ENCODE measurements around the gene RAPGEF1. TPM values are rescaled to one million over a fixed set of nuclear protein-coding genes. Genes with fewer than 3 reads are reported as not detected.

Gene RAPGEF1
- total and polyA plus RNA-seq, 2 donors (not counting 3 experiments of a cell fraction or from before 2014, with no cell fraction given), result 50.0 to 124 TPM

DNA sequence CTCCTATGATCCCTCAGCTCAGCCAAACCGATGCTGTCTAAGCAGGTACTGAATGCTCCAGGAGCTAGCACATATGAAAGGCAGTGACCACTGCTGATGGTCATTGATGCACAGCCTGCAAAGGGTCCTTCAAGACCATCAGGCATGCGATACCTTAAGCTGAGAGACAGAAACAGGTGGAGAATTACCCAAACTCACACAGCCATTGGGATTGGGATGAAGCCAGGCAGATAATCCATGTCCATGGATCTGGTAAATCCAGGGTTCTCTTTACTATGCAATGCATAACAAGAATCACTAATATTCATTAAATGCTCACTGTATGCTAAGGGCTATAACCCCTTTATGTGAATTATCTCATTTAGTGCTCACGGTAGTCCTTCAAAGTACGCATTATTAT lies 36.2 kb downstream of the RAPGEF1 start:
- POLR2A ChIA-PET, result no interaction called here
- Histone ChIP-seq H3K79me2 (ENCODE audit: control insufficient read depth, insufficient read depth, low read length) (peaks cover 93% of the 10 kb centered on the region), H3K27ac (ENCODE audit: insufficient read depth, low read depth, low read length) (no peak overlapping the region), H3K9me1 (replicated peaks; ENCODE audit: control insufficient read depth, extremely low read depth, insufficient read depth, low read length) (peaks cover 3% of the 10 kb centered on the region), H3K4me2 (ENCODE audit: insufficient read depth, low read length) (no peak overlapping the region), H3K9me3 (replicated peaks; ENCODE audit: control insufficient read depth, insufficient read depth, low read length) (no peaks in the 10 kb centered on the region), H3K27me3 (ENCODE audit: control insufficient read depth in 2 of 2, insufficient read depth in 2 of 2, low read length in 2 of 2) (no peaks in the 10 kb centered on the region), H4K20me1 (replicated peaks; ENCODE audit: control insufficient read depth, extremely low read depth, insufficient read depth, low read length) (no peaks in the 10 kb centered on the region), H3K4me3 (replicated peaks in 1 of 3; ENCODE audit: insufficient read depth in 1 of 3, low read depth in 1 of 3, low read length in 3 of 3) (no peak overlapping the region), H3K9ac (replicated peaks; ENCODE audit: extremely low read depth, insufficient read depth, low read length) (no peak overlapping the region), H3K36me3 (ENCODE audit: control insufficient read depth in 2 of 2, extremely low read depth in 1 of 2, insufficient read depth in 2 of 2, low read length in 2 of 2) (peaks cover 0 to 2% of the 10 kb centered on the region in 2 experiments), H2AFZ (ENCODE audit: low read depth, low read length) (no peak overlapping the region), H3K4me1 (ENCODE audit: control insufficient read depth, extremely low read depth, insufficient read depth, low read length) (peaks cover 29% of the 10 kb centered on the region)
- FAIRE-seq (no peak), DNase-seq (ENCODE audit: low read depth, low spot score) (no peak)
- intact Hi-C loops (cut with micrococcal nuclease), result no loop called here
- CTCF ChIA-PET, result no interaction called here
- dilution Hi-C loops (cut with MboI; ENCODE audit: extremely low pct_ligation_motif_present, low sequenced_read_pairs), result no loop called here
- no TSS peak for BruUV-seq (replicated peaks)
- no peak for TF ChIP-seq POLR2A (IDR thresholded peaks at IDR 0.05; ENCODE audit: low read depth, low read length)
- TF ChIP-seq JUN (IDR thresholded peaks at IDR 0.05; ENCODE audit: borderline replicate concordance, insufficient read depth, insufficient read length, low read depth), result no peak
- TF ChIP-seq, protein P1, sequence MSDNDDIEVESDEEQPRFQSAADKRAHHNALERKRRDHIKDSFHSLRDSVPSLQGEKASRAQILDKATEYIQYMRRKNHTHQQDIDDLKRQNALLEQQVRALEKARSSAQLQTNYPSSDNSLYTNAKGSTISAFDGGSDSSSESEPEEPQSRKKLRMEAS (IDR thresholded peaks at IDR 0.05; ENCODE audit: insufficient read depth, insufficient read length), result no peak

DNA sequence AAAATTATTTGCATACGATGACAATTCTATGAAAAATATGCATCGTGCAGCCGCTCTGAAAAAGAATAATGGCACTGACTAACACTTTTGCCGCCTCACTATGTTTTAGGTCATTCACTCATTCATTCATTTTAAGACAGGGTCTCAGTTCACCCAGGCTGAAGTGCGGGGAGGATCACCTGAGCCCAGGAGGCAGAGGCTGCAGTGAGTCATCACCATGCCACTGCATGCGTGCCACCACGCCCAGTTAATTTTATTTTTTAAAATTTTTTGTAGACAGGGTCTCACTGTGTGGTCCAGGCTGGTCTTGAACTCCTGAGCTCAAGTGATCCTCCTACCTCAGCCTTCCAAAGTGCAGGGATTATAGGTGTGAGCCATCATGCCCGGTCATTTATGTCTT lies 37.0 kb downstream of the RAPGEF1 start:
- intact Hi-C loops (cut with micrococcal nuclease), result no loop called here
- H3K79me2 ChIP-seq (ENCODE audit: control insufficient read depth, insufficient read depth, low read length), result peaks cover 95% of the 10 kb centered on the region
- no peaks in the 10 kb centered on the region for H3K9me3 ChIP-seq (replicated peaks; ENCODE audit: control insufficient read depth, insufficient read depth, low read length)
- no peaks in the 10 kb centered on the region for H4K20me1 ChIP-seq (replicated peaks; ENCODE audit: control insufficient read depth, extremely low read depth, insufficient read depth, low read length)
- ChIA-PET POLR2A (no interaction called here), CTCF (interaction anchor here (1.1 kb wide), 1 partner anchor 25 kb away, joined by 3 read pairs; no protein-coding TSS in a partner anchor)
- TF ChIP-seq, protein P2, sequence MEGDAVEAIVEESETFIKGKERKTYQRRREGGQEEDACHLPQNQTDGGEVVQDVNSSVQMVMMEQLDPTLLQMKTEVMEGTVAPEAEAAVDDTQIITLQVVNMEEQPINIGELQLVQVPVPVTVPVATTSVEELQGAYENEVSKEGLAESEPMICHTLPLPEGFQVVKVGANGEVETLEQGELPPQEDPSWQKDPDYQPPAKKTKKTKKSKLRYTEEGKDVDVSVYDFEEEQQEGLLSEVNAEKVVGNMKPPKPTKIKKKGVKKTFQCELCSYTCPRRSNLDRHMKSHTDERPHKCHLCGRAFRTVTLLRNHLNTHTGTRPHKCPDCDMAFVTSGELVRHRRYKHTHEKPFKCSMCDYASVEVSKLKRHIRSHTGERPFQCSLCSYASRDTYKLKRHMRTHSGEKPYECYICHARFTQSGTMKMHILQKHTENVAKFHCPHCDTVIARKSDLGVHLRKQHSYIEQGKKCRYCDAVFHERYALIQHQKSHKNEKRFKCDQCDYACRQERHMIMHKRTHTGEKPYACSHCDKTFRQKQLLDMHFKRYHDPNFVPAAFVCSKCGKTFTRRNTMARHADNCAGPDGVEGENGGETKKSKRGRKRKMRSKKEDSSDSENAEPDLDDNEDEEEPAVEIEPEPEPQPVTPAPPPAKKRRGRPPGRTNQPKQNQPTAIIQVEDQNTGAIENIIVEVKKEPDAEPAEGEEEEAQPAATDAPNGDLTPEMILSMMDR (IDR thresholded peaks at IDR 0.05; ENCODE audit: extremely low read depth in 1 of 2, insufficient read depth in 1 of 2, low read depth in 1 of 2, low read length in 2 of 2), result no peak
- TF ChIP-seq POLR2A (IDR thresholded peaks at IDR 0.05; ENCODE audit: low read depth, low read length), result no peak
- no peak for TF ChIP-seq EZH2 (IDR thresholded peaks at IDR 0.05; ENCODE audit: borderline replicate concordance, low read depth, low read length, severe bottlenecking)
- no peak for TF ChIP-seq FOS (IDR thresholded peaks at IDR 0.05; ENCODE audit: borderline replicate concordance, insufficient read depth, low read length)
- TF ChIP-seq, protein P1 (IDR thresholded peaks at IDR 0.05; ENCODE audit: insufficient read depth, insufficient read length), result no peak
- TF ChIP-seq MYC (IDR thresholded peaks at IDR 0.05; ENCODE audit: low read depth, low read length), result no peak
- TF ChIP-seq JUN (IDR thresholded peaks at IDR 0.05; ENCODE audit: borderline replicate concordance, insufficient read depth, insufficient read length, low read depth), result no peak
- TF ChIP-seq POLR2AphosphoS5 (IDR thresholded peaks at IDR 0.05; ENCODE audit: insufficient read depth, low read depth, low read length), result no peak
- no peak for TF ChIP-seq GATA2 (IDR thresholded peaks at IDR 0.05; ENCODE audit: insufficient read depth, insufficient read length, low read depth, low read length)
- no peak for FAIRE-seq
- H3K36me3 ChIP-seq (ENCODE audit: control insufficient read depth in 2 of 2, extremely low read depth in 1 of 2, insufficient read depth in 2 of 2, low read length in 2 of 2), result peaks cover 0 to 2% of the 10 kb centered on the region in 2 experiments
- DNase-seq (ENCODE audit: low read depth, low spot score), result no peak
- H3K27ac ChIP-seq (ENCODE audit: insufficient read depth, low read depth, low read length), result no peak overlapping the region
- H3K4me3 ChIP-seq (replicated peaks in 1 of 3; ENCODE audit: insufficient read depth in 1 of 3, low read depth in 1 of 3, low read length in 3 of 3), result no peak overlapping the region
- no peak overlapping the region for H3K9ac ChIP-seq (replicated peaks; ENCODE audit: extremely low read depth, insufficient read depth, low read length)
- H3K4me2 ChIP-seq (ENCODE audit: insufficient read depth, low read length), result no peak overlapping the region
- H3K4me1 ChIP-seq (ENCODE audit: control insufficient read depth, extremely low read depth, insufficient read depth, low read length), result peaks cover 24% of the 10 kb centered on the region
- no peak overlapping the region for H2AFZ ChIP-seq (ENCODE audit: low read depth, low read length)
- H3K27me3 ChIP-seq (ENCODE audit: control insufficient read depth in 2 of 2, insufficient read depth in 2 of 2, low read length in 2 of 2), result no peaks in the 10 kb centered on the region
- H3K9me1 ChIP-seq (replicated peaks; ENCODE audit: control insufficient read depth, extremely low read depth, insufficient read depth, low read length), result peaks cover 3% of the 10 kb centered on the region
- dilution Hi-C loops (cut with MboI; ENCODE audit: extremely low pct_ligation_motif_present, low sequenced_read_pairs), result no loop called here
- no TSS peak for BruUV-seq (replicated peaks)
